HepG2 (cell line): ENCODE measurements around the gene EPHA4. TPM values are rescaled to one million over a fixed set of nuclear protein-coding genes. Genes with fewer than 3 reads are reported as not detected.

Experiments used
- NBN ChIP-seq: fragments of 450-650 bp; conservative IDR thresholded peaks from 2 replicates; pipeline ENCODE4 v1.6.1; 2017
- PAXIP1 ChIP-seq: sonication (generic); formaldehyde crosslinking; conservative IDR thresholded peaks from 2 replicates; pipeline ENCODE4 v1.4.0; 2020; ENCODE audit warnings: mild to moderate bottlenecking, missing genetic modification reagents, moderate library complexity
- ZNF629 ChIP-seq: sonication (generic); formaldehyde crosslinking; conservative IDR thresholded peaks from 2 replicates; pipeline ENCODE4 v1.5.0; 2020; ENCODE audit warnings: missing genetic modification reagents
- polyA plus RNA-seq, 8 experiments: library from polyadenylated mRNA; depleted of rRNA in 3 of 8; stranded (reverse) in 7 of 8; unstranded in 1 of 8; fragments of >200 nt; fragmentation: Illumina TruSeq in 4 of 8; extraction: Trizol in 4 of 8; gene quantifications; 2 replicates each; pipeline versions ENCODE4 v1.2.1 to v1.2.3, GENCODE V29; 2011 to 2016; ENCODE audit warnings: low read depth in 4 of 8, missing spikeins in 1 of 8, mixed read lengths in 1 of 8; ENCODE audit not compliant: insufficient read depth in 1 of 8
- total RNA-seq, 5 experiments: library from RNA; depleted of rRNA; stranded (reverse); fragments of >200 nt; fragmentation: Illumina TruSeq; extraction: Trizol; gene quantifications; 2 replicates each; pipeline ENCODE4 v1.2.3, GENCODE V29; 2016; ENCODE audit warnings: low read depth in 1 of 5
- TF ChIP-seq, protein P1 (sequence below): sonication (generic); formaldehyde crosslinking; IDR thresholded peaks from 2 replicates; pipeline ENCODE4 v1.4.0; 2020; ENCODE audit warnings: missing genetic modification reagents, borderline replicate concordance
- TF ChIP-seq, protein P2 (sequence below): sonication (generic); formaldehyde crosslinking; IDR thresholded peaks from one replicate; pipeline ENCODE4 v1.5.1; 2020; ENCODE audit warnings: mild to moderate bottlenecking, missing genetic modification reagents; ENCODE audit errors: not compliant biosample characterization

Gene EPHA4
- total and polyA plus RNA-seq, 2 of the 13 experiments (the other 11 are each of a cell fraction or from before 2014, with no cell fraction given) = not detected

DNA sequence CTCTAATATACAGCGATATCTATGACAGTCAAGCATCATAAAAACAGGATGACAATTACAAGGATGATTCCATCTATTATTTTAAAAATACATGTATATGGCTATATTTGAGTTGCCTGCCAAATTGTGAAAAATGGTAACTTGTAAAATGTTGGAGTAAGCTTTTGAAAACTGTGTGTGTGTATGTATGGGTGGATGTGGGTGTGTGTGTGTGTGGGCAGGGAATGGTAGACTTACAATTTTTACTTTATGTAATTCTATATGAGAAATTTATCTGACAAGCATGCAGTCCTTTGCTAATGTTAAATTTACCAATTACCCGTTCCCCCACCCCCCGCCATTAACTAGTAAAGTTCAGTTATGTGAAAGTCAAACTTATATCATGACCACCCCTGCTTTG, 14.0 kb downstream of the EPHA4 start (continued):
- TF ChIP-seq, protein P1, sequence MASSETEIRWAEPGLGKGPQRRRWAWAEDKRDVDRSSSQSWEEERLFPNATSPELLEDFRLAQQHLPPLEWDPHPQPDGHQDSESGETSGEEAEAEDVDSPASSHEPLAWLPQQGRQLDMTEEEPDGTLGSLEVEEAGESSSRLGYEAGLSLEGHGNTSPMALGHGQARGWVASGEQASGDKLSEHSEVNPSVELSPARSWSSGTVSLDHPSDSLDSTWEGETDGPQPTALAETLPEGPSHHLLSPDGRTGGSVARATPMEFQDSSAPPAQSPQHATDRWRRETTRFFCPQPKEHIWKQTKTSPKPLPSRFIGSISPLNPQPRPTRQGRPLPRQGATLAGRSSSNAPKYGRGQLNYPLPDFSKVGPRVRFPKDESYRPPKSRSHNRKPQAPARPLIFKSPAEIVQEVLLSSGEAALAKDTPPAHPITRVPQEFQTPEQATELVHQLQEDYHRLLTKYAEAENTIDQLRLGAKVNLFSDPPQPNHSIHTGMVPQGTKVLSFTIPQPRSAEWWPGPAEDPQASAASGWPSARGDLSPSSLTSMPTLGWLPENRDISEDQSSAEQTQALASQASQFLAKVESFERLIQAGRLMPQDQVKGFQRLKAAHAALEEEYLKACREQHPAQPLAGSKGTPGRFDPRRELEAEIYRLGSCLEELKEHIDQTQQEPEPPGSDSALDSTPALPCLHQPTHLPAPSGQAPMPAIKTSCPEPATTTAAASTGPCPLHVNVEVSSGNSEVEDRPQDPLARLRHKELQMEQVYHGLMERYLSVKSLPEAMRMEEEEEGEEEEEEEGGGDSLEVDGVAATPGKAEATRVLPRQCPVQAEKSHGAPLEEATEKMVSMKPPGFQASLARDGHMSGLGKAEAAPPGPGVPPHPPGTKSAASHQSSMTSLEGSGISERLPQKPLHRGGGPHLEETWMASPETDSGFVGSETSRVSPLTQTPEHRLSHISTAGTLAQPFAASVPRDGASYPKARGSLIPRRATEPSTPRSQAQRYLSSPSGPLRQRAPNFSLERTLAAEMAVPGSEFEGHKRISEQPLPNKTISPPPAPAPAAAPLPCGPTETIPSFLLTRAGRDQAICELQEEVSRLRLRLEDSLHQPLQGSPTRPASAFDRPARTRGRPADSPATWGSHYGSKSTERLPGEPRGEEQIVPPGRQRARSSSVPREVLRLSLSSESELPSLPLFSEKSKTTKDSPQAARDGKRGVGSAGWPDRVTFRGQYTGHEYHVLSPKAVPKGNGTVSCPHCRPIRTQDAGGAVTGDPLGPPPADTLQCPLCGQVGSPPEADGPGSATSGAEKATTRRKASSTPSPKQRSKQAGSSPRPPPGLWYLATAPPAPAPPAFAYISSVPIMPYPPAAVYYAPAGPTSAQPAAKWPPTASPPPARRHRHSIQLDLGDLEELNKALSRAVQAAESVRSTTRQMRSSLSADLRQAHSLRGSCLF (CRISPR knock-in tag) = no peak
- no peak for TF ChIP-seq PAXIP1 (CRISPR knock-in tag)
- TF ChIP-seq NBN = no peak
- no peak for TF ChIP-seq ZNF629 (CRISPR knock-in tag)
- TF ChIP-seq, protein P2, sequence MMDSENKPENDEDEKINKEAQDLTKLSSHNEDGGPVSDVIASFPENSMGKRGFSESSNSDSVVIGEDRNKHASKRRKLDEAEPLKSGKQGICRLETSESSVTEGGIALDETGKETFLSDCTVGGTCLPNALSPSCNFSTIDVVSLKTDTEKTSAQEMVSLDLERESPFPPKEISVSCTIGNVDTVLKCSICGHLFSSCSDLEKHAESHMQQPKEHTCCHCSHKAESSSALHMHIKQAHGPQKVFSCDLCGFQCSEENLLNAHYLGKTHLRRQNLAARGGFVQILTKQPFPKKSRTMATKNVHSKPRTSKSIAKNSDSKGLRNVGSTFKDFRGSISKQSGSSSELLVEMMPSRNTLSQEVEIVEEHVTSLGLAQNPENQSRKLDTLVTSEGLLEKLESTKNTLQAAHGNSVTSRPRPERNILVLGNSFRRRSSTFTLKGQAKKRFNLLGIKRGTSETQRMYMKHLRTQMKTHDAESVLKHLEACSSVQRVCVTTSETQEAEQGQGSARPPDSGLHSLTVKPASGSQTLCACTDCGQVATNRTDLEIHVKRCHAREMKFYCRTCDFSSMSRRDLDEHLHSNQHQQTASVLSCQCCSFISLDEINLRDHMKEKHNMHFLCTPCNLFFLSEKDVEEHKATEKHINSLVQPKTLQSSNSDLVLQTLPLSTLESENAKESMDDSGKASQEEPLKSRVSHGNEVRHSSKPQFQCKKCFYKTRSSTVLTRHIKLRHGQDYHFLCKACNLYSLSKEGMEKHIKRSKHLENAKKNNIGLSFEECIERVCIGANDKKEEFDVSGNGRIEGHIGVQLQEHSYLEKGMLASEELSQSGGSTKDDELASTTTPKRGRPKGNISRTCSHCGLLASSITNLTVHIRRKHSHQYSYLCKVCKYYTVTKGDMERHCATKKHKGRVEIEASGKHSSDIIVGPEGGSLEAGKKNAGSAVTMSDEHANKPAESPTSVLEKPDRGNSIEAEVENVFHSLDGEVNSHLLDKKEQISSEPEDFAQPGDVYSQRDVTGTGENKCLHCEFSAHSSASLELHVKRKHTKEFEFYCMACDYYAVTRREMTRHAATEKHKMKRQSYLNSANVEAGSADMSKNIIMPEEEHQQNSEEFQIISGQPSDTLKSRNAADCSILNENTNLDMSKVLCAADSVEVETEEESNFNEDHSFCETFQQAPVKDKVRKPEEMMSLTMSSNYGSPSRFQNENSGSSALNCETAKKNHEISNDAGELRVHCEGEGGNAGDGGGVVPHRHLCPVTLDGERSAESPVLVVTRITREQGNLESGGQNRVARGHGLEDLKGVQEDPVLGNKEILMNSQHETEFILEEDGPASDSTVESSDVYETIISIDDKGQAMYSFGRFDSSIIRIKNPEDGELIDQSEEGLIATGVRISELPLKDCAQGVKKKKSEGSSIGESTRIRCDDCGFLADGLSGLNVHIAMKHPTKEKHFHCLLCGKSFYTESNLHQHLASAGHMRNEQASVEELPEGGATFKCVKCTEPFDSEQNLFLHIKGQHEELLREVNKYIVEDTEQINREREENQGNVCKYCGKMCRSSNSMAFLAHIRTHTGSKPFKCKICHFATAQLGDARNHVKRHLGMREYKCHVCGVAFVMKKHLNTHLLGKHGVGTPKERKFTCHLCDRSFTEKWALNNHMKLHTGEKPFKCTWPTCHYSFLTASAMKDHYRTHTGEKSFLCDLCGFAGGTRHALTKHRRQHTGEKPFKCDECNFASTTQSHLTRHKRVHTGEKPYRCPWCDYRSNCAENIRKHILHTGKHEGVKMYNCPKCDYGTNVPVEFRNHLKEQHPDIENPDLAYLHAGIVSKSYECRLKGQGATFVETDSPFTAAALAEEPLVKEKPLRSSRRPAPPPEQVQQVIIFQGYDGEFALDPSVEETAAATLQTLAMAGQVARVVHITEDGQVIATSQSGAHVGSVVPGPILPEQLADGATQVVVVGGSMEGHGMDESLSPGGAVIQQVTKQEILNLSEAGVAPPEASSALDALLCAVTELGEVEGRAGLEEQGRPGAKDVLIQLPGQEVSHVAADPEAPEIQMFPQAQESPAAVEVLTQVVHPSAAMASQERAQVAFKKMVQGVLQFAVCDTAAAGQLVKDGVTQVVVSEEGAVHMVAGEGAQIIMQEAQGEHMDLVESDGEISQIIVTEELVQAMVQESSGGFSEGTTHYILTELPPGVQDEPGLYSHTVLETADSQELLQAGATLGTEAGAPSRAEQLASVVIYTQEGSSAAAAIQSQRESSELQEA = no peak
